ENCODE measurements around the gene SYNPO2. TPM values are rescaled to one million over a fixed set of nuclear protein-coding genes. Genes with fewer than 3 reads are reported as not detected.

SYNPO2 gene
- total and polyA plus RNA-seq, 10 of the 15 experiments (the other 5 are each of a cell fraction or from before 2014, with no cell fraction given): 0.04 to 0.34 (median 0.28) TPM

- no TSS peak for BruUV-seq (replicated peaks)
- CTCF ChIA-PET: no interaction called here
Observed at GRCh38 chr4:118947095-118947494, 58.4 kb downstream of the SYNPO2 start.

DNA sequence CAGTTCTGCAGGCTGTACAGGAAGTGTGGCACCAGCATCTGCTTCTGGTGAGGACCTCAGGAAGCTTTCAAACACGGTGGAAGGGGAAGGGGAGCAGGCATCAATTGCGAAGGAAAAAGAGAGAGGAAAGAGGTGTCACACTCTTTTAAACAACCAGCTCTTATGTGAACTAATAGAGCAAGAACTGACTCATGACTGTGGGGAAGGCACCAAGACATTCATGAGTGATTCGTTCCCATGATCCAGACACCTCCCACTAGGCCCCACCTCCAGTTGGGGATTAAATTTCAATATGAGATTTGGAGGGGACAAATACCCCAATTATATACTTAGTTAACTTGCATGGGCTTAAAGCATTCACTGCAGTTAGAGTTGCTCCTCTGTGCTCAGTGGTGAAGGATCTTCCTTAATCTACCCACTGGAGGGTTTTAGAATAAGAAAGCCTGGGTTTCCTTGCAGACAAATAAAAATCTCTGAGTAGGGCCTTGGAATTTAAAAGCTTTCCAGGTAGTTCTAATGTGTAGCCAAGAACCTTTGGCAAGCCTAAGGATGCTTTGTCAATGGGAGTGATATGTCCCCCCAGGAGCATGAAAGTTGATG, 60.0 kb downstream of the SYNPO2 start:
- Histone ChIP-seq H3K4me2 (ENCODE audit: control insufficient read depth, insufficient read depth) (no peak overlapping the region), H4K20me1 (ENCODE audit: control insufficient read depth, insufficient read depth) (no peaks in the 10 kb centered on the region), H2AFZ (ENCODE audit: control insufficient read depth, low read depth, low read length) (no peak overlapping the region), H3K9ac (ENCODE audit: control insufficient read depth, insufficient read depth, low read length) (no peak overlapping the region), H3K27ac (ENCODE audit: control insufficient read depth, insufficient read depth) (no peak overlapping the region), H3K9me3 (replicated peaks; ENCODE audit: control insufficient read depth, insufficient read depth, low read length) (no peaks in the 10 kb centered on the region), H3K79me2 (ENCODE audit: control insufficient read depth, insufficient read depth, low read length) (no peaks in the 10 kb centered on the region), H3K4me1 (ENCODE audit: control insufficient read depth, insufficient read depth, low read length) (no peaks in the 10 kb centered on the region), H3K36me3 (ENCODE audit: control insufficient read depth in 2 of 2, insufficient read depth in 2 of 2, low read length in 1 of 2) (no peaks in the 10 kb centered on the region), H3K27me3 (replicated peaks in 1 of 2; ENCODE audit: control insufficient read depth in 2 of 2, insufficient read depth in 2 of 2, low read length in 1 of 2) (no peaks in the 10 kb centered on the region; a peak in 1 of 4 replicates), H3K4me3 (no peak overlapping the region)
- BruUV-seq (replicated peaks): no TSS peak
- POLR2A ChIA-PET: no interaction called here
- DNase-seq (ENCODE audit: low read depth, low spot score): no peak
- 17% methylated on average over 3 of the region's 3 CpGs for WGBS (ENCODE audit: insufficient coverage, insufficient replicate concordance, low lambda C conversion rate, missing lambda C conversion rate)
- CTCF ChIA-PET: no interaction called here
- SMC1A ChIA-PET (ENCODE audit: uncharacterized antibody, unreplicated experiment): no interaction called here
- RAD21 ChIA-PET (ENCODE audit: unreplicated experiment): no interaction called here
- no peak for ATAC-seq
- FAIRE-seq: no peak
- intact Hi-C loops (cut with micrococcal nuclease; ENCODE audit: unreplicated experiment) (no loop called here), in situ Hi-C loops (cut with MboI) (no loop called here)
- TF ChIP-seq STAT3 (IDR thresholded peaks at IDR 0.05; ENCODE audit: low read depth, low read length): no peak
- no peak for TF ChIP-seq BCL11A (IDR thresholded peaks at IDR 0.05; ENCODE audit: low read depth, low read length)
- no peak for TF ChIP-seq FOXK2 (IDR thresholded peaks at IDR 0.05)
- TF ChIP-seq, protein P1, sequence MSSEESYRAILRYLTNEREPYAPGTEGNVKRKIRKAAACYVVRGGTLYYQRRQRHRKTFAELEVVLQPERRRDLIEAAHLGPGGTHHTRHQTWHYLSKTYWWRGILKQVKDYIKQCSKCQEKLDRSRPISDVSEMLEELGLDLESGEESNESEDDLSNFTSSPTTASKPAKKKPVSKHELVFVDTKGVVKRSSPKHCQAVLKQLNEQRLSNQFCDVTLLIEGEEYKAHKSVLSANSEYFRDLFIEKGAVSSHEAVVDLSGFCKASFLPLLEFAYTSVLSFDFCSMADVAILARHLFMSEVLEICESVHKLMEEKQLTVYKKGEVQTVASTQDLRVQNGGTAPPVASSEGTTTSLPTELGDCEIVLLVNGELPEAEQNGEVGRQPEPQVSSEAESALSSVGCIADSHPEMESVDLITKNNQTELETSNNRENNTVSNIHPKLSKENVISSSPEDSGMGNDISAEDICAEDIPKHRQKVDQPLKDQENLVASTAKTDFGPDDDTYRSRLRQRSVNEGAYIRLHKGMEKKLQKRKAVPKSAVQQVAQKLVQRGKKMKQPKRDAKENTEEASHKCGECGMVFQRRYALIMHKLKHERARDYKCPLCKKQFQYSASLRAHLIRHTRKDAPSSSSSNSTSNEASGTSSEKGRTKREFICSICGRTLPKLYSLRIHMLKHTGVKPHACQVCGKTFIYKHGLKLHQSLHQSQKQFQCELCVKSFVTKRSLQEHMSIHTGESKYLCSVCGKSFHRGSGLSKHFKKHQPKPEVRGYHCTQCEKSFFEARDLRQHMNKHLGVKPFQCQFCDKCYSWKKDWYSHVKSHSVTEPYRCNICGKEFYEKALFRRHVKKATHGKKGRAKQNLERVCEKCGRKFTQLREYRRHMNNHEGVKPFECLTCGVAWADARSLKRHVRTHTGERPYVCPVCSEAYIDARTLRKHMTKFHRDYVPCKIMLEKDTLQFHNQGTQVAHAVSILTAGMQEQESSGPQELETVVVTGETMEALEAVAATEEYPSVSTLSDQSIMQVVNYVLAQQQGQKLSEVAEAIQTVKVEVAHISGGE (CRISPR knock-in tag; IDR thresholded peaks at IDR 0.05): no peak
- TF ChIP-seq POU2F2 (IDR thresholded peaks at IDR 0.05; ENCODE audit: borderline replicate concordance, low read depth, low read length): no peak
- no peak for TF ChIP-seq WRNIP1 (IDR thresholded peaks at IDR 0.05; ENCODE audit: borderline replicate concordance, low read depth, low read length)
- no peak for TF ChIP-seq IKZF1 (conservative IDR thresholded peaks at IDR 0.05)
- no peak for TF ChIP-seq KLF5 (IDR thresholded peaks at IDR 0.05; ENCODE audit: partially characterized antibody)
- no peak for TF ChIP-seq LARP7 (IDR thresholded peaks at IDR 0.05)
- no peak for TF ChIP-seq RAD21 (IDR thresholded peaks at IDR 0.05; ENCODE audit: insufficient read depth, low read depth, low read length)

More at GRCh38 chr4:118947095-118947494, 58.4 kb downstream of the SYNPO2 start:
- SMC1A ChIA-PET (ENCODE audit: uncharacterized antibody, unreplicated experiment): no interaction called here
- Histone ChIP-seq H3K9ac (ENCODE audit: control insufficient read depth, insufficient read depth, low read length) (no peak overlapping the region), H3K36me3 (ENCODE audit: control insufficient read depth in 2 of 2, insufficient read depth in 2 of 2, low read length in 1 of 2) (no peaks in the 10 kb centered on the region), H3K4me2 (ENCODE audit: control insufficient read depth, insufficient read depth) (no peak overlapping the region), H3K27me3 (replicated peaks in 1 of 2; ENCODE audit: control insufficient read depth in 2 of 2, insufficient read depth in 2 of 2, low read length in 1 of 2) (no peaks in the 10 kb centered on the region; a peak in 1 of 4 replicates), H3K9me3 (replicated peaks; ENCODE audit: control insufficient read depth, insufficient read depth, low read length) (no peaks in the 10 kb centered on the region), H3K27ac (ENCODE audit: control insufficient read depth, insufficient read depth) (no peak overlapping the region), H4K20me1 (ENCODE audit: control insufficient read depth, insufficient read depth) (no peaks in the 10 kb centered on the region), H3K79me2 (ENCODE audit: control insufficient read depth, insufficient read depth, low read length) (no peaks in the 10 kb centered on the region), H3K4me1 (ENCODE audit: control insufficient read depth, insufficient read depth, low read length) (no peaks in the 10 kb centered on the region), H2AFZ (ENCODE audit: control insufficient read depth, low read depth, low read length) (no peak overlapping the region), H3K4me3 (no peak overlapping the region)
- WGBS (ENCODE audit: insufficient coverage, insufficient replicate concordance, low lambda C conversion rate, missing lambda C conversion rate): 0% methylated on average over 2 of the region's 2 CpGs
- ATAC-seq (no peak), FAIRE-seq (no peak), DNase-seq (ENCODE audit: low read depth, low spot score) (no peak)
- intact Hi-C loops (cut with micrococcal nuclease; ENCODE audit: unreplicated experiment): no loop called here
- RAD21 ChIA-PET (ENCODE audit: unreplicated experiment): no interaction called here
- no peak for TF ChIP-seq YY1 (IDR thresholded peaks at IDR 0.05; ENCODE audit: low read depth, low read length)
- no peak for TF ChIP-seq PKNOX1 (IDR thresholded peaks at IDR 0.05)
- no peak for TF ChIP-seq RELA (IDR thresholded peaks at IDR 0.05; ENCODE audit: borderline replicate concordance, partially characterized antibody)
- TF ChIP-seq ZNF622 (IDR thresholded peaks at IDR 0.05): no peak
- no peak for TF ChIP-seq NR2C1 (IDR thresholded peaks at IDR 0.05)
- in situ Hi-C loops (cut with MboI): no loop called here
- POLR2A ChIA-PET: no interaction called here

Data from GM12878 (cell line).